Endometrial microvascular endothelial cells (primary cell): ENCODE measurements around the gene MED1. TPM values are rescaled to one million over a fixed set of nuclear protein-coding genes. Genes with fewer than 3 reads are reported as not detected.
"Not testable (repeated sequence)": the region's sequence is repeated elsewhere in the genome, so short reads cannot be mapped to it uniquely, and the experiment has no call there.

Experiments
- in situ Hi-C: cut with HindIII; loops from 2 replicates; pipeline ENCODE4 v1.10.0; 2017; ENCODE audit warnings: low sequenced_read_pairs, low pct_unique_long_range_greater_than_20kb; ENCODE audit errors: inconsistent ontology term
- total RNA-seq: library from RNA; depleted of rRNA; stranded (reverse); fragments of >200 nt; gene quantifications from one replicate; pipeline ENCODE4 v1.2.3, GENCODE V29; 2015; ENCODE audit errors: inconsistent ontology term

Gene MED1, protein sequence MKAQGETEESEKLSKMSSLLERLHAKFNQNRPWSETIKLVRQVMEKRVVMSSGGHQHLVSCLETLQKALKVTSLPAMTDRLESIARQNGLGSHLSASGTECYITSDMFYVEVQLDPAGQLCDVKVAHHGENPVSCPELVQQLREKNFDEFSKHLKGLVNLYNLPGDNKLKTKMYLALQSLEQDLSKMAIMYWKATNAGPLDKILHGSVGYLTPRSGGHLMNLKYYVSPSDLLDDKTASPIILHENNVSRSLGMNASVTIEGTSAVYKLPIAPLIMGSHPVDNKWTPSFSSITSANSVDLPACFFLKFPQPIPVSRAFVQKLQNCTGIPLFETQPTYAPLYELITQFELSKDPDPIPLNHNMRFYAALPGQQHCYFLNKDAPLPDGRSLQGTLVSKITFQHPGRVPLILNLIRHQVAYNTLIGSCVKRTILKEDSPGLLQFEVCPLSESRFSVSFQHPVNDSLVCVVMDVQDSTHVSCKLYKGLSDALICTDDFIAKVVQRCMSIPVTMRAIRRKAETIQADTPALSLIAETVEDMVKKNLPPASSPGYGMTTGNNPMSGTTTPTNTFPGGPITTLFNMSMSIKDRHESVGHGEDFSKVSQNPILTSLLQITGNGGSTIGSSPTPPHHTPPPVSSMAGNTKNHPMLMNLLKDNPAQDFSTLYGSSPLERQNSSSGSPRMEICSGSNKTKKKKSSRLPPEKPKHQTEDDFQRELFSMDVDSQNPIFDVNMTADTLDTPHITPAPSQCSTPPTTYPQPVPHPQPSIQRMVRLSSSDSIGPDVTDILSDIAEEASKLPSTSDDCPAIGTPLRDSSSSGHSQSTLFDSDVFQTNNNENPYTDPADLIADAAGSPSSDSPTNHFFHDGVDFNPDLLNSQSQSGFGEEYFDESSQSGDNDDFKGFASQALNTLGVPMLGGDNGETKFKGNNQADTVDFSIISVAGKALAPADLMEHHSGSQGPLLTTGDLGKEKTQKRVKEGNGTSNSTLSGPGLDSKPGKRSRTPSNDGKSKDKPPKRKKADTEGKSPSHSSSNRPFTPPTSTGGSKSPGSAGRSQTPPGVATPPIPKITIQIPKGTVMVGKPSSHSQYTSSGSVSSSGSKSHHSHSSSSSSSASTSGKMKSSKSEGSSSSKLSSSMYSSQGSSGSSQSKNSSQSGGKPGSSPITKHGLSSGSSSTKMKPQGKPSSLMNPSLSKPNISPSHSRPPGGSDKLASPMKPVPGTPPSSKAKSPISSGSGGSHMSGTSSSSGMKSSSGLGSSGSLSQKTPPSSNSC (N-terminal part only)
- 28.0 TPM for total RNA-seq

GRCh38 chr17:39450847-39451581 lies at the start of gene MED1:
Gene MED1, minus strand, starts transcription at chr17:39451263. Its CDS starts 201 bp downstream, at chr17:39451062.
- in situ Hi-C loops, result no loop called here

DNA sequence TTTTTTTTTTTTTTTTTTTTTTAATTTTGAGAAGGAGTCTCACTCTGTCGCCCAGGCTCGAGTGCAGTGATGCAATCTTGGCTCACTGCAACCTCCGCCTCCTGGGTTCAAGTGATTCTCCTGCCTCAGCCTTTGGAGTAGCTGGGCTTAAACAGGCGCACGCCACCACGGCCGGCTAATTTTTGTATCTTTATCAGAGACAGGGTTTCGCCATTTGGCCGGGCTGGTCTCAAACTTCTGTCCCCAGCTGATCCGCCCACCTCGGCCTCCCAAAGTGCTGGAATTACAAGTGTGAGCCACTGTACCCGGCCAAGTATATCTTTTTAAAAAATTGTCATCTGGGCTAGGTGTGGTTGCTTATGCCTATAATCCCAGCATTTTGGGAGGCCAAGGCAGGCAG lies 45.9 kb upstream of the MED1 start:
- in situ Hi-C loops, result not testable (repeated sequence)

DNA sequence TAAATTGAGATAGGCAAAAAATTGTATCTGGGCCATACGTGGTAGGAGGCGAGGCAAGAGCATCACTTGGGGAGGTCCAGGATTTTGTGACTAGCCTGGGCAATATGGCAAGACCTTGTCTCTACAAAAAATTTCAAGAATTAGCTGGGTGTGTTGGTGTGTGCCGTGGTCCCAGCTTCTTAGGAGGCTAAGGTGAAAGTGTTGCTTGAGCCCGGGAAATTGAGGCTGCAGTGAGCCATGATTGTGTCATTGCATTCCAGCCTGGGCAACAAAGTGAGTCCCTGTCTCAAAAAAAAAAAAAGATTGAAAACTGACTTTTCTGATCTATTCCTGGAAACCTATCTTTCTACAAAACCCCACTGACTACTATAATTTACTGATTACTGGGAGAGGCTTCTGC lies 36.9 kb upstream of the MED1 start:
- in situ Hi-C loops, result no loop called here

DNA sequence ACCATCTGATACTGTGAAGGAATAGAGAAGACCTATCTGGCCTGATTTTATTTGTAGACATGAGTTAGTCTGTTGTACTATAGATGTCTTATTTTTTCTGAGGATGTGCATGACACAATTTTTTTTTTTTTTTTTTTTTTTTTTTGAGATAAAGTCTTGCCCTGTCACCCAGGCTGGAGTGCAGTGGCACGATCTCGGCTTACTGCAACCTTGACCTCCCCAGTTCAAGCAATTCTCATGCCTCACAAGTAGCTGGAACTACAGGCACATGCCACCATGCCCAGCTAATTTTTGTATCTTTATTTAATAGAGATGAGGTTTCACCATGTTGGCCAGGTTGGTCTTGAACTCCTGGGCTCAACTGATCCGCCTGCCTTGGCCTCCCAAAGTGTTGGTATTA lies 36.4 kb upstream of the MED1 start:
- in situ Hi-C loops, result not testable (repeated sequence)

DNA sequence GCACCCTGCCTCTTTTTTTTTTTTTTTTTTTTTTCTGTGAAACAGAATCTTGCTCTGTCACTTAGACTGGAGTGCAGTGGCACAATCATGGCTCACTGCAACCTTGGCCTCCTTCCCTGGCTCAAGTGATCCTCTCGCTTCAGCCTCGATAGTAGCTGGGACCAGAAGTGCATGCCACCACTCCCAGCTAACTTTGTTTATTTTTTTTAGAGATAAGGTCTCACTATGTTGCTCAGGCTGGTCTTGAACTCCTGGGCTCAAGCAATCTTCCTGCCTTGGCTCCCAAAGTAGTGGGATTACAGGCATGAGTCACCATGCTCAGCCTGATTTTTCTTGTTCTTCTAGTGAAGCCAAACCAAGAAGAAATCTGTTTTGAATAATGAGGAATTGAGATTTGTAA lies 35.2 kb upstream of the MED1 start:
- in situ Hi-C loops, result no loop called here

GRCh38 chr17:39485555-39485954 lies 34.5 kb upstream of the MED1 start:
- in situ Hi-C loops, result no loop called here

- in situ Hi-C loops, result no loop called here
Measured at GRCh38 chr17:39484178-39484577, 33.1 kb upstream of the MED1 start.

- in situ Hi-C loops, result no loop called here
Measured at GRCh38 chr17:39483506-39483905, 32.4 kb upstream of the MED1 start.

DNA sequence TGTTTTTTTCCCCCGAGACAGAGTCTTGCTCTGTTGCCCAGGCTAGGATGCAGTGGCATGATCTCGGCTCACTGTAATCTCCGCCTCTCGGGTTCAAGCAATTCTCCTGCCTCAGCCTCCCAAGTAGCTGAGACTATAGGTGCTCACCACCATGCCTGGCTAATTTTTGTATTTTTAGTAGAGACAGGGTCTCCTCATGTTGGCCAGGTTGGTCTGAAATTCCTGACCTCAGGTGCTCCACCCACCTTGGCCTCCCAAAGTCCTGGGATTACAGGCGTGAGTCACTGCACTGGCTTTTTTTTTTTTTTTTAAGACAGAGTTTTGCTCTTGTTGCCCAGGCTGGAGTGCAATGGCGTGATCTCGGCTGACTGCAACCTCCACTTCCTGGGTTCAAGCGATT lies 28.6 kb upstream of the MED1 start:
- in situ Hi-C loops, result not testable (repeated sequence)

DNA sequence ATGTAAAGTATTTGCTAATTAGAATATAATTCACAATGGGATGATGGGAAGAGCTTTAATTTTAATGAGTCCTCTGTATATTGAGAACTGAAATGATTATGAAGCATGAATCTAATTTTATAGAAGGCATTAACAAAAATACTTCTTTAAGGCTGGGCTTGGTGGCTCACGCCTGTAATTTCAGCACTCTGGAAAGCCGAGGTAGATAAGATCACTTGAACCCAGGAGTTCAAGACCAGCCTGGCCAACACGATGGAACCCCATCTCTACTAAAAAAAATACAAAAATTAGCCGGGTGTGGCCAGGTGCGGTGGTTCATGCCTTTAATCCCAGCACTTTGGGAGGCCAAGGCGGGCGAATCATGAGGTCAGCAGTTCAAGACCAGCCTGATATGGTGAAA lies 22.2 kb upstream of the MED1 start:
- in situ Hi-C loops, result no loop called here

GRCh38 chr17:39468610-39469009 lies 17.5 kb upstream of the MED1 start:
- in situ Hi-C loops, result not testable (repeated sequence)

DNA sequence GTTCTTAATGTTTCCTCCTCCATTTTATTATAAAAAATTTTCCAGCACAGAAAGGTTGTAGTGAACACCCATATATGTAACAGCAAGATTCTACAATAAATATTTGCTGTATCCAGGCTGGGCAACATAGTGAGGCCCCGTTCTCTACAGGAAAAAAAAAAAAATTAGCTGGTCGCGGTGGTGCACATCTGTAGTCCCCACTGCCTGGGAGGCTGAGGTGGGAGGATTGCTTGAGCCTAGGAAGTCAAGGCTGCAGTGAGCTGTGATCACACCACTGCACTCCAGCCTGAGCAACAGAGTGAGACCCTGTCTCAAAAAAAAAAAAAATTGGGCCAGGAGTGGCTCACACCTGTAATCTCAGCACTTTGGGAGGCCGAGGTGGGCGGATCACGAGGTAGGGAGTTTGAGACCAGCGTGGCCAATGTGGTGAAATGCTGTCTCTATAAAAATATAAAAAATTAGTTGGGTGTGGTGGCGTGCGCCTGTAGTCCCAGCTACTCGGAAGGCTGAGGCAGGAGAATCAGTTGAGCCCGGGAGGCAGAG lies 13.6 kb upstream of the MED1 start:
- in situ Hi-C loops, result not testable (repeated sequence)

DNA sequence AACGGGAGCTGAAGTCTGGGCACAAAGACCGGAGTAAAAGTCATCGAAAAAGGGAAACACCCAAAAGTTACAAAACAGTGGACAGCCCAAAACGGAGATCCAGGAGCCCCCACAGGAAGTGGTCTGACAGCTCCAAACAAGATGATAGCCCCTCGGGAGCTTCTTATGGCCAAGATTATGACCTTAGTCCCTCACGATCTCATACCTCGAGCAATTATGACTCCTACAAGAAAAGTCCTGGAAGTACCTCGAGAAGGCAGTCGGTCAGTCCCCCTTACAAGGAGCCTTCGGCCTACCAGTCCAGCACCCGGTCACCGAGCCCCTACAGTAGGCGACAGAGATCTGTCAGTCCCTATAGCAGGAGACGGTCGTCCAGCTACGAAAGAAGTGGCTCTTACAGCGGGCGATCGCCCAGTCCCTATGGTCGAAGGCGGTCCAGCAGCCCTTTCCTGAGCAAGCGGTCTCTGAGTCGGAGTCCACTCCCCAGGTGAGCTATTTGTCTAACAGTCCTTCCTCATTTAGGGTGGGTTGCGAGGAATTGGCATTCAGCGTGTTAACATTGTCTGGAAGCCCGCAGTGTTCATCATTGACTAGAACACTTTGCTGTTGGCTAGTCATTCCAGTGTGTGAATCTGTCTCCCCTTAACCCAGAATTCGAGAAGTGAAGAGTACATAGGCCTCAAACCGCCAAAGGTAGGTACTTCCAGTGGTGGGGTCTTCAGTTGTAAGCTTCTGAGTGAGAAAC lies 11.7 kb upstream of the MED1 start:
- in situ Hi-C loops, result no loop called here

- in situ Hi-C loops, result no loop called here
Measured at GRCh38 chr17:39461926-39462569, 11.0 kb upstream of the MED1 start.

DNA sequence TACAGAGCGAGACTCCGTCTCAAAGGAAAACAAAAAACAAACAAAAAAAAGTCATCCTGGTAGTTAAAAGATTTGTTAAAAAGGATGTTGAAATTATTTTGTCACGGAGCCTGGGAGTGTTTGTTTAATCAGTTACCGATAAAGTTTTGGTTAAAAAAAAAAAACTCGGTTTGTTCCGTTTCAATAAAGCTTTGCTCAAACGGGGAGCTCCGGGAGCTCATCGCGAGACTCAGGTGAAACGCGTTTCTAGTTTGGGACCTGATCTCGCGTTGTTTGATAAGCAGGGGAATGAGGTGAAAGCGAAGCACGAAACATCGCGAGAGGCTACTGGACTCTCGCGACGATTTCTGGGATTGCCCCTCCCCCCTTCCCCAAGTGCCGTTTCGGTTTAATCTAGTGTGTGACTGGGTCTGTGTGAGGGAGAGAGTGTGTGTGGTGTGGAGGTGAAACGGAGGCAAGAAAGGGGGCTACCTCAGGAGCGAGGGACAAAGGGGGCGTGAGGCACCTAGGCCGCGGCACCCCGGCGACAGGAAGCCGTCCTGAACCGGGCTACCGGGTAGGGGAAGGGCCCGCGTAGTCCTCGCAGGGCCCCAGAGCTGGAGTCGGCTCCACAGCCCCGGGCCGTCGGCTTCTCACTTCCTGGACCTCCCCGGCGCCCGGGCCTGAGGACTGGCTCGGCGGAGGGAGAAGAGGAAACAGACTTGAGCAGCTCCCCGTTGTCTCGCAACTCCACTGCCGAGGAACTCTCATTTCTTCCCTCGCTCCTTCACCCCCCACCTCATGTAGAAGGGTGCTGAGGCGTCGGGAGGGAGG lies 10.3 kb upstream of the MED1 start, which contains the start of gene CDK12:
Gene CDK12, plus strand, starts transcription at position 374 of the 813 bp plus-strand sequence. CDS start 586 bp downstream, outside the sequence.
- in situ Hi-C loops, result no loop called here

DNA sequence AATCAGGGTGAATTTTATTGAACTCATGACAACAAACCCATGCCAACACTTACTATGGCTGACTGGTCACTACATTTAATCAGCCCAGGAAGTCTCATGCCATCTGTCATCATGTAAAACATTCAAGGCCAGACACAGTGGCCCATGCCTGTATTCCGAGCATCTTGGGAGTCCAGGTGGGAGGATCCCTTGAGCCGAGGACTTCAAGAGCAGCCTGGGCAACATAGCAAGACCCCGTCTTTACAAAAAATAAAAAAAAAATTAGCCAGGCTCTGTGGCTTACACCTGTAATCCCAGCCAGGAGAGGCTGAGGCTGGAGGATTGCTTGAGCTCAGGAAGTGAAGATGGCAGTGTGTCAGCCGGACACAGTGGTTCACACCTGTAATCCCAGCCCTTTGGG lies 4.9 kb upstream of the MED1 start:
- in situ Hi-C loops, result no loop called here
